Dendritic cell treated with granulocyte-macrophage colony-stimulating factor and Interleukin-4, amounts not matched to agents 40 ng/mL and 50 ng/mL, for 4 days (primary cell): Measurements from ENCODE around the gene TRAPPC12.

Source experiments
- H3K27ac Mint-ChIP-seq: one replicate; pipeline ENCODE4 v1.8.0; 2022; ENCODE audit warnings: mild to moderate bottlenecking, mixed read lengths
- H3K27me3 Mint-ChIP-seq: one replicate; pipeline ENCODE4 v1.8.0; 2022; ENCODE audit warnings: mild to moderate bottlenecking, mixed read lengths
- H3K36me3 Mint-ChIP-seq: one replicate; pipeline ENCODE4 v1.8.0; 2022; ENCODE audit warnings: low read depth, mixed read lengths
- H3K4me1 Mint-ChIP-seq: one replicate; pipeline ENCODE4 v1.8.0; 2022; ENCODE audit warnings: low read depth, mixed read lengths
- H3K4me3 Mint-ChIP-seq: one replicate; pipeline ENCODE4 v1.8.0; 2022; ENCODE audit warnings: mild to moderate bottlenecking, moderate library complexity, mixed read lengths
- H3K9me3 Mint-ChIP-seq: one replicate; pipeline ENCODE4 v1.8.0; 2022; ENCODE audit warnings: mixed read lengths
- intact Hi-C: fragments of 100-400 bp; cut with micrococcal nuclease; formaldehyde crosslinking; loops from one replicate; pipeline ENCODE4 v1.15.0; 2022

The TRAPPC12 gene

DNA sequence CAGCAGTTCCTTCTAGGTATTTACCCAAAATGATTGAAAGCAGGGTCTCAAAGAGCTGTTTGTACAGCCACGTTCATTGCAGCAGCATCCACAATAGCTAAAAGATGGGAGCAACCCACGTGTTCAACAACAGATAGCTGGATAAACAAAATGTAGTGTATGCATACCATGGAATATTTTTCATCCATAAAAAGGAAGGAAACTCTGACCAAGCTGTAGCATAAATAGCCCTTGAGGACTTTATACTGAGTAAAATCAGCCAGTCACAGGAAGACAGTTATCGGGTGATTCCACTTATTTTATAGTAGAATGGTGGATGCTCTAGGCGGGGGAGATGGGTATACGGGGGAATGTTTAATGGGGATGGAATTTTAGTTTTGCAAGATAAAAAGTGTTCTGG is 7.5 kb downstream of the TRAPPC12 start:
- Mint-ChIP-seq H3K27ac (no peak overlapping the region), H3K9me3 (peaks cover 18% of the 10 kb centered on the region), H3K4me3 (no peak overlapping the region), H3K4me1 (peaks cover 5% of the 10 kb centered on the region), H3K36me3 (peaks cover 87% of the 10 kb centered on the region), H3K27me3 (no peaks in the 10 kb centered on the region)
- intact Hi-C loops = no loop called here

DNA sequence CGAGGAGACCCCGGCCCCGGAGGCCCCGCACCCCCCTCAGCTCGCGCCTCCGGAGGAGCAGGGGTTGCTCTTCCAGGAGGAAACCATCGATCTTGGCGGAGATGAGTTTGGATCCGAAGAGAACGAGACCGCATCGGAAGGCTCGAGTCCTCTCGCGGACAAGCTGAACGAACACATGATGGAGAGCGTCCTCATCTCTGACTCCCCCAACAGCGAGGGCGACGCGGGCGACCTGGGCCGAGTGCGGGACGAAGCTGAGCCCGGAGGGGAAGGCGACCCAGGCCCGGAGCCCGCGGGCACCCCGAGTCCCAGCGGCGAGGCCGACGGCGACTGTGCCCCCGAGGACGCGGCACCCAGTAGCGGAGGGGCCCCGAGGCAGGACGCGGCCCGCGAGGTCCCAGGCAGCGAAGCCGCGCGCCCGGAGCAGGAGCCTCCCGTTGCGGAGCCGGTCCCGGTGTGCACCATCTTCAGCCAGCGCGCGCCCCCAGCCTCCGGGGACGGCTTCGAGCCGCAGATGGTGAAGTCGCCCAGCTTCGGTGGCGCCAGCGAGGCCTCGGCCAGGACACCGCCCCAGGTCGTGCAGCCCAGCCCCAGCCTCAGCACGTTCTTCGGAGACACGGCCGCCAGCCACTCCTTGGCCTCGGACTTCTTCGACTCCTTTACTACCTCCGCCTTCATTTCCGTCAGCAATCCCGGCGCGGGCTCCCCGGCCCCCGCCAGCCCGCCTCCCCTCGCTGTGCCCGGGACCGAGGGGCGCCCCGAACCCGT is 8.3 kb downstream of the TRAPPC12 start:
- intact Hi-C loops = no loop called here
- H3K27me3 Mint-ChIP-seq = no peaks in the 10 kb centered on the region
- peaks cover 89% of the 10 kb centered on the region for H3K36me3 Mint-ChIP-seq
- no peak overlapping the region for H3K4me3 Mint-ChIP-seq
- no peak overlapping the region for H3K27ac Mint-ChIP-seq
- peaks cover 18% of the 10 kb centered on the region for H3K9me3 Mint-ChIP-seq
- peaks cover 5% of the 10 kb centered on the region for H3K4me1 Mint-ChIP-seq

DNA sequence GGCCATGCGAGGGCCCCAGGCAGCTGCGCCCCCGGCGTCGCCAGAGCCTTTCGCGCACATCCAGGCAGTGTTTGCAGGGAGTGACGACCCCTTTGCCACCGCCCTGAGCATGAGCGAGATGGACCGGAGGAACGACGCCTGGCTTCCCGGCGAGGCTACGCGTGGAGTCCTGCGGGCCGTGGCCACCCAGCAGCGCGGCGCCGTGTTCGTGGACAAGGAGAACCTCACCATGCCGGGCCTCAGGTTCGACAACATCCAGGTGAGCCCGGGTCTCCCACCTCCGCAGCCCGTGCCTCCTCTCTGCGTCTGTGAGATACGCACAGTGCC is 8.9 kb downstream of the TRAPPC12 start:
- no peak overlapping the region for H3K4me3 Mint-ChIP-seq
- H3K27ac Mint-ChIP-seq = no peak overlapping the region
- peaks cover 89% of the 10 kb centered on the region for H3K36me3 Mint-ChIP-seq
- no peaks in the 10 kb centered on the region for H3K27me3 Mint-ChIP-seq
- intact Hi-C loops = no loop called here
- peaks cover 5% of the 10 kb centered on the region for H3K4me1 Mint-ChIP-seq
- peaks cover 18% of the 10 kb centered on the region for H3K9me3 Mint-ChIP-seq

DNA sequence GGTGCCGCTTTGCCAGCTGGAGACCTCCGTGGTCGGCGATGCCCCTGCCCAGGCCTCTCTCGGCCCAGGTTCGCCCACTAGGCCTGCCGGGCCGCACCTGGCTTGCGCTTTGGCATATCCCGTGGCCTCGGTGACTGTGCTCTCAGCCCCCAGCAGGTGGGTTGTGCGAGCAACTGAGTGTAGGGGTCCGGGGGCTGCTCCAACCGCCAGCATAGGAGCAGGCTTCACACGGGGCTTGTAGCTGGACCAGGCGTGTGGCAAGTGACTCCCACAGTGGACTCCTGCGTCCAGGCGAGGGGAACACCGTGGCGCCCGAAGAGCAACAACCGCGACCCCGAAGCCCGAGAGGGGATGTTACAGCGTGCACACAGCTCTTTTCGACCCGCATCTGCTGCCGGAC is 9.7 kb downstream of the TRAPPC12 start:
- Mint-ChIP-seq H3K27ac (no peak overlapping the region), H3K4me1 (peaks cover 5% of the 10 kb centered on the region), H3K9me3 (peaks cover 23% of the 10 kb centered on the region), H3K27me3 (no peaks in the 10 kb centered on the region), H3K4me3 (no peak overlapping the region), H3K36me3 (peaks cover 89% of the 10 kb centered on the region)
- intact Hi-C loops = no loop called here

DNA sequence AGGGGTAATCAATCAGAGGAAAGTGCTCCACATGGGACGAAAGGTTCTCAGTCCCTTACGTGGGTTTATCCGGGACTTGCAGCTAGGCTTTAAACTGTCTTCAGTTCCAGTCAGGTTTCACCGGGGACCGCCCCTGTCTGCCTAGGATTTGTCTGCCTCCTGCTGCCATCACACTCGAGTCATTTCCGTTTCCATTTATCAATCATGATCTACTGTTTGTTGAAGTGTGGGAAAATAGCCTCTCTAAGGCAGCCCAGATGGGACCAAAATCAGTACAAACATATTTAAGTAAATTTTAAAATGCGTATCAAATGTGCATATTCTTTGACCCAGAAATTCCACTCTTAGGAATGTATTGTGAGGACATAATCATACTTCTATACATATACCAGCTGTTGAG is 10.5 kb downstream of the TRAPPC12 start:
- H3K9me3 Mint-ChIP-seq = peaks cover 32% of the 10 kb centered on the region
- peaks cover 5% of the 10 kb centered on the region for H3K4me1 Mint-ChIP-seq
- H3K27me3 Mint-ChIP-seq = no peaks in the 10 kb centered on the region
- intact Hi-C loops = no loop called here
- peaks cover 96% of the 10 kb centered on the region for H3K36me3 Mint-ChIP-seq
- no peak overlapping the region for H3K4me3 Mint-ChIP-seq
- no peak overlapping the region for H3K27ac Mint-ChIP-seq

DNA sequence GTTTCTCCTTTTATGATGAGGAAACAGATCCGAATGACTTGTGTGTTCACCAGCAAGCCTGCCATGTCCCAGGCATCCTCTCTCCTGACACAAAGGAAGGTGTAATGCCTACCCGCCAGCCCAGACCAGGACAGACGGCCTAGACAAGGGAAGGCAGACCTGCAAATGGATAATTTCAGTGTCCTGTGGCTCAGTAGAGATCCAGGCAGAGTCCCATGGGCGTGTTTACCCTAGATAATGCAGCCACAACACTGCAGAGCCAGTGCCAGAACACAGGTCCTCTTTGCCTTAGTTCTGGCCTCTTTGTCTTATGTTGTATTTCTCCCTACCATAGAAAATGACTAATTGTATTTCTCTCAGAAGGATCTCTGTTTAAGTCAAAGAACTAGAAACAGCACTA is 12.7 kb downstream of the TRAPPC12 start:
- Mint-ChIP-seq H3K9me3 (peaks cover 45% of the 10 kb centered on the region), H3K27ac (no peak overlapping the region), H3K4me3 (no peak overlapping the region), H3K36me3 (peaks cover 100% of the 10 kb centered on the region), H3K27me3 (no peaks in the 10 kb centered on the region), H3K4me1 (peaks cover 5% of the 10 kb centered on the region)
- intact Hi-C loops = no loop called here

DNA sequence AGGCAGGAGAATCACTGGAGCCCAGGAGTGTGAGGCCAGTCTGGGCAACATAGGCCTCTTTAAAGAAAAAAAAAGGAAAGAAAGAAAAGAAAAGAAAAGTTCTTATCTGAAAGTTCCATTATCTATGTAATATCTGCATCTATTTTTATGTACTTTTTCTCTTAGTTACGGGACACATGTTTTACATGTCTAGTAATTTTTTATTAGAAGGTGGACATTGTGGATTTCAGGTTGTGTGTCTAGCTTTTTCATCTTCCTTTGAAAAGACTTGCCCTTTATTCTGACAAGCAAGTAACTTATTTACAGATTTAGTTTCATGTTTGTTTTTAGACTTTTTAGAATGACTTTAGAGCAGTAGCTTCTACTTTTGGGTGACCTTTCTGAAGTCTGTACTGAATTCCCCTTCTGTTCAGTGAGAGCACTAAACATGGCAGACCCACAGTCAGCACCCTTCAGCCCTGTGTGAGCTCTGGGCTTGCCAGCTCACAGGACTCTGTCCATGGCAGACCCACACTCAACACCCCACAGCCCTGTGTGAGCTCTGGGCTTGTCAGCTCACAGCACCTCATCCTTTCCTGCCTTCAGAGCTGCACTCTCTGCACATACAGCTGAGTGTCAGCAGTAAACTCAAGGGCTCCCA is 17.5 kb downstream of the TRAPPC12 start:
- H3K36me3 Mint-ChIP-seq = peaks cover 100% of the 10 kb centered on the region
- no peaks in the 10 kb centered on the region for H3K27me3 Mint-ChIP-seq
- no peak overlapping the region for H3K4me3 Mint-ChIP-seq
- peaks cover 40% of the 10 kb centered on the region for H3K9me3 Mint-ChIP-seq
- intact Hi-C loops = no loop called here
- peaks cover 4% of the 10 kb centered on the region for H3K4me1 Mint-ChIP-seq
- no peak overlapping the region for H3K27ac Mint-ChIP-seq

DNA sequence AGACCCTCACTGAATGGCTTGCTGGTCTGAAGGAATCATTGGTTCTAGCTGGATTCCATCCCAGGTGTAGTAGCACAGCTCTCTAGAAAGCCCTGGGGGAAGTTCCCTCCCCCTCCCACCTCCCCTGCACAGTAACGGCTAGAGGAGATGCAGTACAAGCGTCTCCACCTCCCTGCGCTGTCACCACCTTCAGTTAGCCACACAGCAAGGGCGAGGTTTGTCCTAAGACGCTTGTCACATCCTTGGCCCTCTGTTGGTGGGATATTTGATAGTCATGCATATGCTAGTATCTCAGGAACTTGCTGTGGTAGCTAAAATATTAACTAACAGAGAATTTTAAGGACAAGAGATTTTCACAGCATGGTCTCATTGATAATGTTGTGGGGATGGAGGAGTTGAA is 19.4 kb downstream of the TRAPPC12 start:
- Mint-ChIP-seq H3K4me1 (peaks cover 4% of the 10 kb centered on the region), H3K4me3 (no peak overlapping the region), H3K27ac (no peak overlapping the region), H3K9me3 (peaks cover 39% of the 10 kb centered on the region), H3K27me3 (no peaks in the 10 kb centered on the region), H3K36me3 (peaks cover 100% of the 10 kb centered on the region)
- intact Hi-C loops = no loop called here

DNA sequence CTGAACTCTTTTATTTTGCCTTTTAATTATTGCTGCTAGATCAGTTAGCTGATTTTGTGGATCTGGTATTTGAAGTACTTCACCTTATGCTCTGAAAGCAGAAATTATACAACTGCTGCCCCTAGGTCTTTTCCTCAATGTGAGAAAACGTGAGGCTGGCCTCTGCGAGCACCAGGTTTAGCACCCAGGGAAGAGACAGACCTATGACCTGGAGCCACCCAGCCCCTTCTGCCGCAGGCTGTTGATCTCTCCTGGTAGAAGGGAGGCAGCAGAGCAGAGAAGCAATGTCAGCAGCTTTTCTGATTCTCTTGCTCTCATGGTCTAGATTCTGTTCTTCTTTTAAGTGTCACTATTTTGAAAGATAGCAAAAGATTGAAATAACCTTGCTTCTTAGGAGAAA is 19.9 kb downstream of the TRAPPC12 start:
- no peaks in the 10 kb centered on the region for H3K27me3 Mint-ChIP-seq
- H3K36me3 Mint-ChIP-seq = peaks cover 100% of the 10 kb centered on the region
- H3K9me3 Mint-ChIP-seq = peaks cover 34% of the 10 kb centered on the region
- no peak overlapping the region for H3K27ac Mint-ChIP-seq
- H3K4me3 Mint-ChIP-seq = no peak overlapping the region
- H3K4me1 Mint-ChIP-seq = peaks cover 4% of the 10 kb centered on the region
- intact Hi-C loops = no loop called here

DNA sequence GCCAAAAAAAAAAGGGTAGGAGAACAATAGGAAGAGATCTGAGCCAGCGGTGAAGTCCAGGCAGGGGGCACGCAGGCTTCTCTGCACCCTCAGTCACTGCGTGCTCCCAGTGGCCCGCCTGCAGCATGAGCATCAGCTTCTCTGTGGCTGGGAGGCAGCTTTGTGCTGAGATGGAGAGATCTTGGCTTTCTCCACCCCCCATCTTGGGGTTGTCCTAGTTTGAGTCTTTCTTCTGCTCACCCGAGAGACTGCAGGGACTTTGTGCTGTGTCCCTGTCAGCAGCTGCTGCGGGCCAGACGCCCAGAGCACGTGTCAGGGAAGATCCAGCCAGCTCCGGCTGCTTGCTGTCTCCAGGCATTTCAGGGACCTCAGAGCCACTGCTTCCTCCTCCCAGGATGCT is 20.3 kb downstream of the TRAPPC12 start:
- Mint-ChIP-seq H3K27ac (no peak overlapping the region), H3K36me3 (peaks cover 100% of the 10 kb centered on the region), H3K27me3 (no peaks in the 10 kb centered on the region), H3K9me3 (peaks cover 29% of the 10 kb centered on the region), H3K4me3 (no peak overlapping the region), H3K4me1 (peaks cover 4% of the 10 kb centered on the region)
- intact Hi-C loops = no loop called here

DNA sequence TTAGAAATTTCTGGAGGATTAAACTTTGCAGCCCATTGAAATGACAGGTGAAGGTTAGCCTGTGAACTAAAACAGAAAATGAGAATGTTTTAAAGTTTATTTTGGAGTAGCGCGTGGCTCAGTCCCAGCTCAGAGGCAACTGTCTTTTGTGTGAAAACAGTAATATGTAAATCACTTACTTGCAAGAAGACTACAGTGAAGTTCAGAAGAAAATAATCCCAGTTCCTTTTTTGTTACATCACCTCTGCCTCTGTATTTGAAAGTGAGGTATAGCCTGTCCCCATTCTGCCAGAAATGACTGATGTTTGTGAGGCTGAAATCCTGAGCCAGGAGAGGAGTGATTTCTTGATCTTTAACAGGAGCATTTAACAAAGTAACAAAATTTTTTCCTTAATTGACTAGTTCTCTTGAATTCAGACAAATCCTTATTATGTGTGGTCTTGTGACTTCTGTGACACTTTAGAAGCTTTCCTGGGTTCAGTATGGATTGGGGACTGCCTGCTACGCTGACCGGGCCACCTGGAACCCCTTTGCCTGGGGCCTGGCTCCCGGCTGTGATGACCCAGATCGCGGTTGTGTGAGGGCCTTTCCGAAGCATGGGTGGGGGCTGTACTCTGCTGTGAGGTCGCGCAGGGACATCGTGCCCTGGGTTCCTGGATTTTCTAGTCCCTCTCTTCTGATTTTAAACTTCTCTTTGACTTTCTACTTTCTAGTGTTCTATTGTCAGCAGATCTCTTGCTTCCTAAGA is 24.3 kb downstream of the TRAPPC12 start:
- Mint-ChIP-seq H3K27me3 (no peaks in the 10 kb centered on the region), H3K9me3 (no peaks in the 10 kb centered on the region), H3K4me1 (peaks cover 14% of the 10 kb centered on the region), H3K4me3 (no peak overlapping the region), H3K27ac (no peak overlapping the region), H3K36me3 (peaks cover 86% of the 10 kb centered on the region)
- intact Hi-C loops = no loop called here

DNA sequence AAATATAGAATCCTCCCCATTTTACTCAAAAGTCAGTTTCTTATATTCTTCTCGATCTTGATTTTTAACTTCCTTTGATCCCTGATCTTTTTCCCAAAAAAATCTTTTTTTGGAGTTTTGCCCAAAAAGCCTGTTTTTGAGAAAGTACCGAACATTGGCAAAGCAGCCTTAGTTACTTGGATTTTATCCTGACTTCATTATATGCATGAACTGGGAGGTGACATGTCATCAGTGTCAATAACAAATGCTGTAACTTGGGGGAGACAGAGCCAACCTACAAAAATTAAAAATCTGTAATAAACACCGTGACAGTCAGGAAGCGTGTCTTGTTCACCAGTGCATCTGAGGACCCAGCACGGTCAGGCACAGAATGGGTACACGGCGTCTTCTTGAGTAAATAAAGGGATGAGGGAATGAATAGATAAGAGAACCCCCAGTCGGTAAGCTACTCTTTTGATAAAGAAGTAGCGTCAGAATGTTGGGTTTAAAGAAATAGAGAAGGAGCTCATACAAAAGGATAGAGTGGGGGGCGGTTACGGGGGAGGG is 24.9 kb downstream of the TRAPPC12 start:
- Mint-ChIP-seq H3K4me3 (no peak overlapping the region), H3K27me3 (no peaks in the 10 kb centered on the region), H3K27ac (no peak overlapping the region), H3K9me3 (no peaks in the 10 kb centered on the region), H3K4me1 (peaks cover 18% of the 10 kb centered on the region), H3K36me3 (peaks cover 83% of the 10 kb centered on the region)
- intact Hi-C loops = no loop called here

DNA sequence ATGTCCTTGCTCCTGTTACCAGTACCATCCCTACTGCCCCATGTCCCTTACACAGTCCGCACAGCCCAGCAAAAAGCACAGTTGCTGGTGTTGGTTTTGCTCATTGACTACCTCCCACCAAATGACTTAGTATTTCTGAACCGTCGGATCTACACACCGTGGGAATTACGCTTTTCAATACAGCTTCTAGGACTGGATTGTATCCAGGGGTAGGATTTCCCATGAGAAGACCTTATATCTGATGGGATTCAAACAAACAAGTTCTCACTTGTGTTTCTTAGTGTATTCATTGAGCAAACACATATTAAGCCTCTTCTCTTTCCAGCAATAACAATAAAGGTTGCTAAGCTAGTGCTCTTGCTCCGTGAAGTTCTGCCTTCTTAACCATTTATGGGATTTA is 25.8 kb downstream of the TRAPPC12 start:
- Mint-ChIP-seq H3K27ac (no peak overlapping the region), H3K27me3 (no peaks in the 10 kb centered on the region), H3K4me3 (no peak overlapping the region), H3K4me1 (peaks cover 20% of the 10 kb centered on the region), H3K36me3 (peaks cover 74% of the 10 kb centered on the region), H3K9me3 (no peaks in the 10 kb centered on the region)
- intact Hi-C loops = no loop called here

DNA sequence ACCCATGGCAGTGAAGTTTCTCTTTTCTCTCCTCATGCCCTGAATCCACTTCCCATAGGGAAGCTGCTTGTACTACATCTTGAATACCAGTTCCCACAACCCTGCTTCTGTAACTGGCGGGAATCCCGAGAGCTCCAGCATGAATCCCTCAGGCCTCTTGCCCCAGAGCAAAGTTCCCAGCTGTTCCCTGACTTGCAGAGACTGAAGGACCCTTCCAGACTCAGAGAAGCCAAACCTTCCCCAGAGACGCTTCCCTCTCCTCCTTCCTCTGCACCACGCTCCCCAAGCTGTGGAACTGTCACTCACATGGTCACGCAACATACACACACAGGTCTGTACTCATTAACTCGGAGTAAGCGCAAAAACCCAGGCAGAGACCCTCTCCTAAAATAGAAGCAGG is 26.4 kb downstream of the TRAPPC12 start:
- Mint-ChIP-seq H3K36me3 (peaks cover 68% of the 10 kb centered on the region), H3K9me3 (no peaks in the 10 kb centered on the region), H3K27ac (peak overlapping the region; percentile 40), H3K27me3 (no peaks in the 10 kb centered on the region), H3K4me3 (no peak overlapping the region), H3K4me1 (peaks cover 20% of the 10 kb centered on the region)
- intact Hi-C loops = no loop called here
